Colonic mucosa (tissue), 4 donors: ENCODE data around the gene UPK2. TPM values are rescaled to one million over a fixed set of nuclear protein-coding genes. Genes with fewer than 3 reads are reported as not detected.

Source experiments
- DNase-seq: peaks from one replicate; pipeline ENCODE4 v3.0.0-alpha.2; 2020
- H3K27ac ChIP-seq: fragments of 200-600 bp; one replicate; pipeline ENCODE4 v1.8.0; 2021
- H3K27me3 ChIP-seq: fragments of 200-600 bp; one replicate; pipeline ENCODE4 v1.8.0; 2021
- H3K36me3 ChIP-seq: fragments of 200-600 bp; one replicate; pipeline ENCODE4 v1.8.0; 2021
- H3K4me1 ChIP-seq: fragments of 200-600 bp; one replicate; pipeline ENCODE4 v1.8.0; 2021; ENCODE audit warnings: mild to moderate bottlenecking
- H3K4me3 ChIP-seq: fragments of 200-600 bp; one replicate; pipeline ENCODE4 v1.8.0; 2021
- H3K9ac ChIP-seq, 2 donors: one replicate each; pipeline ENCODE4 v1.7.0; 2013; ENCODE audit warnings: control low read depth in 2 of 2, low read depth in 2 of 2, low read length in 2 of 2
- H3K9me3 ChIP-seq: fragments of 200-600 bp; one replicate; pipeline ENCODE4 v1.8.0; 2021
- CTCF ChIP-seq: fragments of 200-600 bp; IDR thresholded peaks from one replicate; pipeline ENCODE4 v1.8.0; 2022; ENCODE audit warnings: antibody characterized with exemption, mild to moderate bottlenecking
- intact Hi-C: fragments of 100-400 bp; cut with DNase I; formaldehyde crosslinking; loops from one replicate; pipeline ENCODE4 v1.14.1; 2022
- total RNA-seq, 2 donors: library from RNA; stranded (reverse); fragmentation: NEBNext Ultra II Directional in 1 of 2; extraction: Animal tissue kit (Norgen Biotek cat#: 25700) in 1 of 2; gene quantifications; one replicate each; pipeline ENCODE4 v1.2.1, GENCODE V29; 2021
- donor health status: healthy.
- donor health status: DM: no; HTN: no; CAD: no.
- donor health status: DM: no; HTN: no; CAD: no.

Gene UPK2
- total RNA-seq, 2 donors from 2014 or later: not detected

DNA sequence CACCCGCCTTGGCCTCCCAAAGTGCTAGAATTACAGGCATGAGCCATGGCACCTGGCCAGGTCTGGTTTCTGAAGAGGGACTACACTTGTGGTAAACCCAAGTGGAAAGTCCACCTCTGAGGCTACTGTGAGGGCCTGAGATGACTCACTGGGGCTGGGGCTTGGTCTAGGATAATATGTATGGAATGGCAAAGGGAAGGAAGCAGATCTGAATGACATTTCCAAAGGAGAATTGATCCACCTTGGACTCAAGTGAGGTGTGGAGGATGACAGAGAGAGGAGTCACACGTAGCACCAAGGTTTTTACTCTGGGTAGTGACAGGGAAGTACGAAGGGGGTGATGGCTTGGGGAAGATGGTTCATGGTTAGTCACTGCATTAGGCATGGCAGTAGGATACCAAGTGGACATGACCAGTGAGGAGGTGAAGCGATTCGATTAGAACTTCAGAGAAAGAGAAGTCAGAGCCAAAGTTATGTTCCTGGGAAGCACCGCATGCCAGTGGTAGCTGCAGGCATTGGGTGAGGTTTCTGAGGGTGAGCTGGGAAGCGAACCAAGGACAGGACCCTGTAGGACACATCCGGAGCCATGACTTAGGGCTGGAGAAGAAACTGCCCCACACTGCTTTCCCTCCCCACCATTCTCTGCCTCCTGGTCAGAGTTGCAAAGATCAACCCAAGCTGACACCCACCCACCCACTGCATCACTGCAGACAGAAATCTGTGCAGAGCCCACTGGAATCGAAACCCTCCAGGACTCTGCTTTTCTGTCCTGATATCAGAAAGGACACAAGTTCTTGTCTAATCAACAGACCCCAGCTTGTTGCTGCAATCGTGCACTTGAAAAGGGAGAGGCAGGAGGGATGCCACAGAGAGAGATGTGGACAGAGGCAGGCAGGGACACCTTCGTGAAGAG, 17.4 kb upstream of the UPK2 start:
- intact Hi-C loops: no loop called here

DNA sequence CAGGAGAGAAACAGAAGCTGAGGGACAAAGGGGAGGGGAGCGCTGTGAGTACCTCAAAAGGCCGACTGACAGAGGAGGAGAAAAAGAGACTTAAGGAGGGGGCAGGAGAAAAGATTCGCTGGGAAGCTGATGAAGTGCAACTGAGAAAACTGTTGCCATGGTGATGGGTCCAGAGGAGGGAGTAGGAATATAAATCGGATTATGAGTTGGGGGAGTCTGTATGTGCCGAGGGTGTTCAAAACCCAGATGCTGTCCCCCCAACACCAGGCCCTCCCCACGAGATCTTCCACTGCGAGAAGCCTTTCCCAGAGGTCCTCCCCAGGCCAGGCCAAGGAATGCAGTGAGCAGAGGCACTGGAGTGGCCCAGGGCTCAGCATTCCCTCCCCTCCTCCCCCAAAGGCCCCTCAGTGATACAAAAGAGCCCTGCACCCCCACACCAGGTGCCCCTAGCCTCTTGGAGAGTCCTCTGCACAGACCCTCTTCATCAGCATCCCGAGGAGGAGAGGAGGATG, 16.6 kb upstream of the UPK2 start:
- Histone ChIP-seq H3K4me3 (no peak overlapping the region), H3K36me3 (no peaks in the 10 kb centered on the region), H3K4me1 (no peaks in the 10 kb centered on the region), H3K9ac (no peak overlapping the region), H3K27ac (no peak overlapping the region), H3K9me3 (no peaks in the 10 kb centered on the region), H3K27me3 (no peaks in the 10 kb centered on the region)
- intact Hi-C loops: no loop called here
- no peak for TF ChIP-seq CTCF
- DNase-seq: no peak

More for the DNA sequence above, 17.4 kb upstream of the UPK2 start:
- Histone ChIP-seq H3K4me1 (no peaks in the 10 kb centered on the region), H3K36me3 (no peaks in the 10 kb centered on the region), H3K4me3 (no peak overlapping the region), H3K27ac (no peak overlapping the region), H3K9ac (no peak overlapping the region), H3K9me3 (no peaks in the 10 kb centered on the region), H3K27me3 (no peaks in the 10 kb centered on the region)
- DNase-seq: no peak
- TF ChIP-seq CTCF: no peak

DNA sequence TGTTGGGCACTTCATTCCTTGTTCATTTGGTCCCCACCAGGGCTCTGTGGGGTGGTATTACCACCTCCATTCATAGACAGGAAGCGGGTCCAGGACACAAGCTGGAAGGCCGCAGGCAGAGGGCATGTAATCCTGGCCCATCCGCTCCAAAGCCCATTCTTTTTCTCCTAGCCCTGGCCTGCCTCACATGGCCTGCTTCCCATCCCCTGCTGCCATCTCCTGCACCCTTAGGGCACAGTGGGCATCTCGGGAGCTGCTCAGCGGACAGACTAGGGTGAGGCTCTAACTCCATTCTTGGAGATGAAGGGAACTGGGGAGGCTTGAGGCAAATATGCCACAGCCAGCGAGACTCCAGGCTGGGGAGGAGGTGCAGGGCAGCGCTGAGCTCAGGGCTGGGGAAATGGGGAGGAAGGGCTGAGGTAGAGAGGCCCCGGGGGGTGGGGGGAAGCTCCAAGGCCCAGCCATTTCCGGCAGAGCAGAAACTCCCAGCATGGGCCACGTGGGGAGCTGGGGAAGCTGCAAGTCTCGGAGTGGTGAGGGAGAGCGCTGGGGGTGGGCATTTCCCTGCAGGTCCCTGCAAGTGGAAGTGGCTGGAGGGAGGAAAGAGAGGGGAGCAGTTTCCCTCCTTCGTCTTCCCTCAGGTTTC, 16.0 kb upstream of the UPK2 start:
- H3K4me3 ChIP-seq: no peak overlapping the region
- intact Hi-C loops: no loop called here
- H3K27me3 ChIP-seq: no peaks in the 10 kb centered on the region
- no peak overlapping the region for H3K27ac ChIP-seq
- no peak for TF ChIP-seq CTCF
- no peaks in the 10 kb centered on the region for H3K4me1 ChIP-seq
- no peaks in the 10 kb centered on the region for H3K9me3 ChIP-seq
- no peak for DNase-seq
- H3K36me3 ChIP-seq: no peaks in the 10 kb centered on the region
- H3K9ac ChIP-seq: no peak overlapping the region

DNA sequence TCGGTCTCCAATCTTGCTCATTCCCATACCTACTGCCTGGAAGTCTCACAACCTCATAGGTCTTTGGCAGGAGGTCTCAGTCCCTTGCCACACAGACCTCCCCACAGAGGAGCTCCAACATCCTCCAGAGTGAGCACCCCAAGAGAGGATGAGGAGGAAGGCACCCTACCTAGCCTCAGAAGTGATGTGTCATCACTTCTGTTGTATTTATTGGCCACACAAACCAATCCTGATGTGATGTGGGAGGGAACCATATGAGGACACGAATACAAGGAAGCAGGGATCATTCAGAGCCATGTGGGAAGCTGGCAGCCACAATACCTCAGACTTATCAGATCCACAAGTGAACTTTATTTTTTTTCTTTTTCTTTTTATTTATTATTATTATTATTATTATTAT, 9.0 kb upstream of the UPK2 start:
- intact Hi-C loops: no loop called here
- Histone ChIP-seq H3K36me3 (no peaks in the 10 kb centered on the region), H3K9ac (no peak overlapping the region), H3K27me3 (no peaks in the 10 kb centered on the region), H3K4me1 (no peaks in the 10 kb centered on the region), H3K27ac (no peak overlapping the region), H3K4me3 (no peak overlapping the region), H3K9me3 (no peaks in the 10 kb centered on the region)
- no peak for TF ChIP-seq CTCF
- no peak for DNase-seq

DNA sequence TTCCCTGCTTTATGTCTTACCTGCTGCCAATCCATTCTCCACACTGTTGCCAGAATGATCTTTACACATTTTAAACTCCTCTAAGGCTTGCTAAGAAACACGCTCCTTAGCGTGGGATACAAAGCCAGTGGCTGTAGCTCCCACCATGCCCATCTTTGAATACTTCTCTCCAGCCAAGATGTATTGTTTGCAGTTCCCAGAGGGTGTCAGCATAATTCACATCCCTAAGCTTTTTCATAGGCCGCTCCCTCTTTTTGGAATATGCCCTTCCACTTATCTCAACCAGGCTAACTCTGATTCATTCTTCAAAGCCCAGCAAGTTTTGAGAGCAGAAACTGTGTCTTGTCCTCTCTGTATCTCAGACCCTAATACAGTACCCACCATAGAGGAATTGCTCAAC, 8.1 kb upstream of the UPK2 start:
- intact Hi-C loops: no loop called here
- TF ChIP-seq CTCF: no peak
- no peak overlapping the region for H3K27ac ChIP-seq
- H3K27me3 ChIP-seq: no peaks in the 10 kb centered on the region
- no peaks in the 10 kb centered on the region for H3K4me1 ChIP-seq
- no peaks in the 10 kb centered on the region for H3K9me3 ChIP-seq
- H3K4me3 ChIP-seq: no peak overlapping the region
- H3K36me3 ChIP-seq: no peaks in the 10 kb centered on the region
- H3K9ac ChIP-seq: no peak overlapping the region
- DNase-seq: no peak
